Measurements from ENCODE around the gene STH.
"Not testable (repeated sequence)": the region's sequence is repeated elsewhere in the genome, so short reads cannot be mapped to it uniquely, and the experiment has no call there.

STH gene

DNA sequence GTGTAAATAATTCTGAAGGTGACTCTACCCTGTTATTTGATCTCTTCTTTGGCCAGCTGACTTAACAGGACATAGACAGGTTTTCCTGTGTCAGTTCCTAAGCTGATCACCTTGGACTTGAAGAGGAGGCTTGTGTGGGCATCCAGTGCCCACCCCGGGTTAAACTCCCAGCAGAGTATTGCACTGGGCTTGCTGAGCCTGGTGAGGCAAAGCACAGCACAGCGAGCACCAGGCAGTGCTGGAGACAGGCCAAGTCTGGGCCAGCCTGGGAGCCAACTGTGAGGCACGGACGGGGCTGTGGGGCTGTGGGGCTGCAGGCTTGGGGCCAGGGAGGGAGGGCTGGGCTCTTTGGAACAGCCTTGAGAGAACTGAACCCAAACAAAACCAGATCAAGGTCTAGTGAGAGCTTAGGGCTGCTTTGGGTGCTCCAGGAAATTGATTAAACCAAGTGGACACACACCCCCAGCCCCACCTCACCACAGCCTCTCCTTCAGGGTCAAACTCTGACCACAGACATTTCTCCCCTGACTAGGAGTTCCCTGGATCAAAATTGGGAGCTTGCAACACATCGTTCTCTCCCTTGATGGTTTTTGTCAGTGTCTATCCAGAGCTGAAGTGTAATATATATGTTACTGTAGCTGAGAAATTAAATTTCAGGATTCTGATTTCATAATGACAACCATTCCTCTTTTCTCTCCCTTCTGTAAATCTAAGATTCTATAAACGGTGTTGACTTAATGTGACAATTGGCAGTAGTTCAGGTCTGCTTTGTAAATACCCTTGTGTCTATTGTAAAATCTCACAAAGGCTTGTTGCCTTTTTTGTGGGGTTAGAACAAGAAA is 5.1 kb downstream of the STH start:
- in situ Hi-C loops (cut with MboI; ENCODE audit: low sequenced_read_pairs, unreplicated experiment), result loop anchor here (10.0 kb wide), 1 partner anchor 211 kb away; no protein-coding TSS in a partner anchor
- TF ChIP-seq, protein P1, sequence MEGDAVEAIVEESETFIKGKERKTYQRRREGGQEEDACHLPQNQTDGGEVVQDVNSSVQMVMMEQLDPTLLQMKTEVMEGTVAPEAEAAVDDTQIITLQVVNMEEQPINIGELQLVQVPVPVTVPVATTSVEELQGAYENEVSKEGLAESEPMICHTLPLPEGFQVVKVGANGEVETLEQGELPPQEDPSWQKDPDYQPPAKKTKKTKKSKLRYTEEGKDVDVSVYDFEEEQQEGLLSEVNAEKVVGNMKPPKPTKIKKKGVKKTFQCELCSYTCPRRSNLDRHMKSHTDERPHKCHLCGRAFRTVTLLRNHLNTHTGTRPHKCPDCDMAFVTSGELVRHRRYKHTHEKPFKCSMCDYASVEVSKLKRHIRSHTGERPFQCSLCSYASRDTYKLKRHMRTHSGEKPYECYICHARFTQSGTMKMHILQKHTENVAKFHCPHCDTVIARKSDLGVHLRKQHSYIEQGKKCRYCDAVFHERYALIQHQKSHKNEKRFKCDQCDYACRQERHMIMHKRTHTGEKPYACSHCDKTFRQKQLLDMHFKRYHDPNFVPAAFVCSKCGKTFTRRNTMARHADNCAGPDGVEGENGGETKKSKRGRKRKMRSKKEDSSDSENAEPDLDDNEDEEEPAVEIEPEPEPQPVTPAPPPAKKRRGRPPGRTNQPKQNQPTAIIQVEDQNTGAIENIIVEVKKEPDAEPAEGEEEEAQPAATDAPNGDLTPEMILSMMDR (IDR thresholded peaks at IDR 0.05; ENCODE audit: borderline replicate concordance, control extremely low read depth, extremely low read depth, insufficient read depth, missing control alignments), result no peak
- DNase-seq (ENCODE audit: low spot score), result no peak

DNA sequence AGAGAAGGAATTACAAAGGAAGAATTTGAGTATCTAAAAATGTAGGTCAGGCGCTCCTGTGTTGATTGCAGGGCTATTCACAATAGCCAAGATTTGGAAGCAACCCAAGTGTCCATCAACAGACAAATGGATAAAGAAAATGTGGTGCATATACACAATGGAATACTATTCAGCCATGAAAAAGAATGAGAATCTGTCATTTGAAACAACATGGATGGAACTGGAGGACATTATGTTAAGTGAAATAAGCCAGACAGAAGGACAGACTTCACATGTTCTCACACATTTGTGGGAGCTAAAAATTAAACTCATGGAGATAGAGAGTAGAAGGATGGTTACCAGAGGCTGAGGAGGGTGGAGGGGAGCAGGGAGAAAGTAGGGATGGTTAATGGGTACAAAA is 7.0 kb downstream of the STH start:
- DNase-seq (ENCODE audit: low spot score), result not testable (repeated sequence)
- in situ Hi-C loops (cut with MboI; ENCODE audit: low sequenced_read_pairs, unreplicated experiment), result loop anchor here (10.0 kb wide), 1 partner anchor 209 kb away; no protein-coding TSS in a partner anchor

DNA sequence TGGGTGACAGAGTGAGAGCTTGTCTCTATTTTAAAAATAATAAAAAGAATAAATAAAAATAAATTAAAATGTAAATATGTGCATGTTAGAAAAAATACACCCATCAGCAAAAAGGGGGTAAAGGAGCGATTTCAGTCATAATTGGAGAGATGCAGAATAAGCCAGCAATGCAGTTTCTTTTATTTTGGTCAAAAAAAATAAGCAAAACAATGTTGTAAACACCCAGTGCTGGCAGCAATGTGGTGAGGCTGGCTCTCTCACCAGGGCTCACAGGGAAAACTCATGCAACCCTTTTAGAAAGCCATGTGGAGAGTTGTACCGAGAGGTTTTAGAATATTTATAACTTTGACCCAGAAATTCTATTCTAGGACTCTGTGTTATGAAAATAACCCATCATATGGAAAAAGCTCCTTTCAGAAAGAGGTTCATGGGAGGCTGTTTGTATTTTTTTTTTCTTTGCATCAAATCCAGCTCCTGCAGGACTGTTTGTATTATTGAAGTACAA is 8.5 kb downstream of the STH start:
- TF ChIP-seq, protein P1 (IDR thresholded peaks at IDR 0.05; ENCODE audit: borderline replicate concordance, control extremely low read depth, extremely low read depth, insufficient read depth, missing control alignments), result no peak
- in situ Hi-C loops (cut with MboI; ENCODE audit: low sequenced_read_pairs, unreplicated experiment), result loop anchor here (10.0 kb wide), 1 partner anchor 207 kb away; no protein-coding TSS in a partner anchor
- DNase-seq (ENCODE audit: low spot score), result no peak

DNA sequence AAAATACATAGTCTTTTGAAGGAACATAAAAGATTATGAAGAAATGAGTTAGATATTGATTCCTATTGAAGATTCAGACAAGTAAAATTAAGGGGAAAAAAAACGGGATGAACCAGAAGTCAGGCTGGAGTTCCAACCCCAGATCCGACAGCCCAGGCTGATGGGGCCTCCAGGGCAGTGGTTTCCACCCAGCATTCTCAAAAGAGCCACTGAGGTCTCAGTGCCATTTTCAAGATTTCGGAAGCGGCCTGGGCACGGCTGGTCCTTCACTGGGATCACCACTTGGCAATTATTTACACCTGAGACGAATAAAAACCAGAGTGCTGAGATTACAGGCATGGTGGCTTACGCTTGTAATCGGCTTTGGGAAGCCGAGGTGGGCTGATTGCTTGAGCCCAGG is 9.5 kb downstream of the STH start:
- DNase-seq (ENCODE audit: low spot score), result no peak
- in situ Hi-C loops (cut with MboI; ENCODE audit: low sequenced_read_pairs, unreplicated experiment), result loop anchor here (10.0 kb wide), 1 partner anchor 206 kb away; no protein-coding TSS in a partner anchor
- TF ChIP-seq, protein P1 (IDR thresholded peaks at IDR 0.05; ENCODE audit: borderline replicate concordance, control extremely low read depth, extremely low read depth, insufficient read depth, missing control alignments), result no peak

DNA sequence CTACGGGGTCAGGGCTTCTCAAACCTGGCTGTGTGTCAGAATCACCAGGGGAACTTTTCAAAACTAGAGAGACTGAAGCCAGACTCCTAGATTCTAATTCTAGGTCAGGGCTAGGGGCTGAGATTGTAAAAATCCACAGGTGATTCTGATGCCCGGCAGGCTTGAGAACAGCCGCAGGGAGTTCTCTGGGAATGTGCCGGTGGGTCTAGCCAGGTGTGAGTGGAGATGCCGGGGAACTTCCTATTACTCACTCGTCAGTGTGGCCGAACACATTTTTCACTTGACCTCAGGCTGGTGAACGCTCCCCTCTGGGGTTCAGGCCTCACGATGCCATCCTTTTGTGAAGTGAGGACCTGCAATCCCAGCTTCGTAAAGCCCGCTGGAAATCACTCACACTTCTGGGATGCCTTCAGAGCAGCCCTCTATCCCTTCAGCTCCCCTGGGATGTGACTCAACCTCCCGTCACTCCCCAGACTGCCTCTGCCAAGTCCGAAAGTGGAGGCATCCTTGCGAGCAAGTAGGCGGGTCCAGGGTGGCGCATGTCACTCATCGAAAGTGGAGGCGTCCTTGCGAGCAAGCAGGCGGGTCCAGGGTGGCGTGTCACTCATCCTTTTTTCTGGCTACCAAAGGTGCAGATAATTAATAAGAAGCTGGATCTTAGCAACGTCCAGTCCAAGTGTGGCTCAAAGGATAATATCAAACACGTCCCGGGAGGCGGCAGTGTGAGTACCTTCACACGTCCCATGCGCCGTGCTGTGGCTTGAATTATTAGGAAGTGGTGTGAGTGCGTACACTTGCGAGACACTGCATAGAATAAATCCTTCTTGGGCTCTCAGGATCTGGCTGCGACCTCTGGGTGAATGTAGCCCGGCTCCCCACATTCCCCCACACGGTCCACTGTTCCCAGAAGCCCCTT is 10.9 kb downstream of the STH start:
- no peak for DNase-seq (ENCODE audit: low spot score)
- in situ Hi-C loops (cut with MboI; ENCODE audit: low sequenced_read_pairs, unreplicated experiment), result loop anchor here (10.0 kb wide), 1 partner anchor 205 kb away; no protein-coding TSS in a partner anchor
- TF ChIP-seq, protein P1 (IDR thresholded peaks at IDR 0.05; ENCODE audit: borderline replicate concordance, control extremely low read depth, extremely low read depth, insufficient read depth, missing control alignments), result no peak

DNA sequence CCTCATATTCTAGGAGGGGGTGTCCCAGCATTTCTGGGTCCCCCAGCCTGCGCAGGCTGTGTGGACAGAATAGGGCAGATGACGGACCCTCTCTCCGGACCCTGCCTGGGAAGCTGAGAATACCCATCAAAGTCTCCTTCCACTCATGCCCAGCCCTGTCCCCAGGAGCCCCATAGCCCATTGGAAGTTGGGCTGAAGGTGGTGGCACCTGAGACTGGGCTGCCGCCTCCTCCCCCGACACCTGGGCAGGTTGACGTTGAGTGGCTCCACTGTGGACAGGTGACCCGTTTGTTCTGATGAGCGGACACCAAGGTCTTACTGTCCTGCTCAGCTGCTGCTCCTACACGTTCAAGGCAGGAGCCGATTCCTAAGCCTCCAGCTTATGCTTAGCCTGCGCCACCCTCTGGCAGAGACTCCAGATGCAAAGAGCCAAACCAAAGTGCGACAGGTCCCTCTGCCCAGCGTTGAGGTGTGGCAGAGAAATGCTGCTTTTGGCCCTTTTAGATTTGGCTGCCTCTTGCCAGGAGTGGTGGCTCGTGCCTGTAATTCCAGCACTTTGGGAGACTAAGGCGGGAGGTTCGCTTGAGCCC is 11.6 kb downstream of the STH start:
- TF ChIP-seq, protein P1 (IDR thresholded peaks at IDR 0.05; ENCODE audit: borderline replicate concordance, control extremely low read depth, extremely low read depth, insufficient read depth, missing control alignments), result no peak
- in situ Hi-C loops (cut with MboI; ENCODE audit: low sequenced_read_pairs, unreplicated experiment), result no loop called here
- DNase-seq (ENCODE audit: low spot score), result no peak

Measured in GM13976 (cell line).